Activated CD4-positive, alpha-beta T cell treated with anti-CD3 and anti-CD28 coated beads, Interleukin-2, Interleukin-4, amounts not matched to agents 100 ng/mL and 50 ng/mL, durations not matched to agents 16 hours and 8 hours (primary cell): Measurements from ENCODE around the gene MCTP1.

Experiments used
- DNase-seq: peaks from one replicate; pipeline ENCODE4 v3.0.0-alpha.2; 2020; ENCODE audit warnings: low spot score

Gene MCTP1

DNA sequence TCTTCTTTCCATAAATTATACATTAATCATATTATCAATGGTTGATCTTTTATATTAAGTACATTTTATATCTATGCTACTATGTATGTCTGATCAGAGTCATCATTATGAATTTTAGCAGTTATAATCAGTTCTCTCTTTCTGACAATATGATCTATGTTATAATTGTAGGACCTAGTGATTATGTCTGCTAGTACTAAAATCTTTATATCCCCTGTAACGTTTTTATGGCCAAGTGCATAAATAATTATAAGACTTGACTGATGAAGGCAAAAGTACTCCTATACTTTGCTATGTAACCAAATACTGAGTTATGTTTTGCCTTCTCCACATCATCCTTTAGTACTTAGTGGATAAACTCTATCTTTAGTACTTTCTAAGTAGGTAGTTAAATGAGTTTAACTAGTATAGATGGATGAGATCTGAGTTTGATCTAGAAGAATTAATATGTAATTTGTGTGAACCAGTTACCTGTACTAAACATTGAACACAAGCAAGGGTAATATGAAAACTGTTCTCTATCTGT is 591.0 kb downstream of the MCTP1 start:
- DNase-seq: no peak

DNA sequence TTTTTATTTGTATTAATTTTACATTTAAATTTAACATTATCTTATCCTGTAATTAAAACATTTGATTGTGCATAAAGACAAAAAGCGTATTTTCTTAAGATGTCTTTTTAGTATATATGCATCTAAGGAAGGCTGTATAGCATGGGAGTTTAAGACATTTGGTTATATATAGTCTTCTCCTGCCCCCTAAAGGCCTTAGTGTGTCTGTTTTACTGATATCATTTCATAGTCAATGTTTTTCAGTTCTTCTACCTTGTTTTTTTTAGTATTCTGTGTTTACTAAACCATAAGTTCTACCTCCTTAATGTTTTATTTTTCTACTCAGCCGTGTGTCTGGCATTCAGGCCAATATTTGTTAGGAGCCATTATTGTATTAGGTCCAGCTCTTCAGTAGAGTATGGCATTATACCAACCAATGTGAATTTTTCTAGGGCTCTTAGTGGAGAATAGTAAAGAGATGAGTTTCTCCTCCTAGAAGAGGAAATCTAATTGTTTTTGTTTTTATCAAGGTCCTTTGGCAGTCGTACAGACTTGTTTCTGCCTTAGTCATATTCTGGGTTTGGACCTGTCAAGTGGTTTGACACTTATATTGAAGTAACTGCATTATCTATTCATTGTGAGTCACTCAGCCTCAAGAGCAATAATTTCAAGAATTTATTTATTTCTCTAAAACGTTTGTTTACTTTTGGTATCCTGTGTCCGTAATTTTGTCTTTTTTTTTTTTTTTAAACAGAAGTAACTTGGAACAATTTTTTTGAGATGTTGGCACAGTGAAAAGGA is 591.7 kb downstream of the MCTP1 start:
- DNase-seq: peak; percentile 44

DNA sequence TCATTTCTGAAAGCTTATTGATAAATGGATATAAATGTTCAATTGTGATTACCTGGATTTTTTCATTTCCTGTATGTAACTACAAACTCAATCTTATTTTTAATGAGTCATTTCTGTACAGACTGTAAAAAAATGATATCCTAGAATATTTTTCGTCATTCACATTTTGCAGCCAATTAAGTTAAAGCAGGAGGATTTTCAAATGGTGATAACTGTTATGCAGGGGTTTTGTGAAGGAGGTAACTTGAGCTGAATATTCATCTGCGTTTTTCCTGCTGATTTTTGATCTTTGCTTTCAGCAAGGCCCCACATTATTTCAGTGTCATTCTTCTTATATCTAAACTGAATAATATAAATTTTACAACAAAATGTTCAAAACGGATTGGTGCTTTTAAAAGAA is 592.3 kb downstream of the MCTP1 start:
- no peak for DNase-seq

DNA sequence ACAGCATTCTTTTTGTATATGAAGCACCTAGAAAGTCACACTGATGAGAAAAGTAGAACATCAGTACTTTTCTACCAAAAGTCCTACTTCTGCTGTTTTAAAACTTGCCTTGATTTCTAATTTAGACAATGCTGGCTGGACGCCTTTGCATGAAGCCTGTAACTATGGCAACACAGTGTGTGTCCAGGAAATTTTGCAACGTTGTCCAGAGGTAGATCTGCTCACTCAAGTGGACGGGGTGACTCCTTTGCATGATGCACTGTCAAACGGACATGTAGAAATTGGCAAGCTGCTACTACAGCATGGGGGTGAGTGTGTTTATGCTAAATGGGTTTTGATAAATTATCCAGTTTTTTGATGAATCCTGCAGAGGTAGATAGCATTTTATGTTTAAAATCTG is 592.9 kb downstream of the MCTP1 start:
- no peak for DNase-seq

DNA sequence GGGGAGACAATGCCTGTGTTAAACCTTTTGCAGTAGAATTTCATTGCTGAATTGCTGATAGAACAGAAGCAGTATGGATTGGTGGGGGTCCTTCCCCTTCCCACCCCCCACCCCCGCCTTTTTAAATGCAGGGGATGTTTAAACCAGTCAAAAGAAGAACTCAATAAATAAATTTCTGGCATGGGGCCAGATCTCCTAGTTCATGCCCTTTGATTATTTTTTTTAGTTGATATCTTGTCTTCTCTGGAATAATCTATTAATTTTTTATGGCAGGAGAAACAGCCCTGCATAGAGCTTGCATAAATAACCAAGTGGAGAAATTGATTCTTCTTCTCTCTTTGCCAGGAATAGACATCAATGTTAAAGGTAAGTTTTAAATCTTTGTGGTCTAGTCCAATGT is 593.6 kb downstream of the MCTP1 start:
- DNase-seq: no peak

DNA sequence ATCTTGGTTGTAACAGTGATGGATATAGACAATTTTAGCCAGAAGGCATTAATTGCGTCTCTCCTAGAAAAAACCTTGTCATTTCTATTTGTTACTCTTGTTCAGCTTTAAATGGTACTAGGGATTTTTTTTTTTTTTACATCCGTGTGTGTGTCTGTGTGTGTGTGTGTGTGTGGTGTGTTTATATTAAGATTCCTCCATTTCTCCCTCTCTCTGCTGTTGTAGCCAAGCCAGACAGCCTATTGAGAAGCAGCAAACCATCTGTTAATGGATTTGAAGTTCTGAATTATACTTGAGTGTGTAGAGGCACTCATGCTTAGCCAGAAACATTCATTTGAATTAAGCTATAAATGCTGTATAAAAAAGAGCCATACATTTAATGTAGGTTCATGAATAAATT is 594.1 kb downstream of the MCTP1 start:
- no peak for DNase-seq

DNA sequence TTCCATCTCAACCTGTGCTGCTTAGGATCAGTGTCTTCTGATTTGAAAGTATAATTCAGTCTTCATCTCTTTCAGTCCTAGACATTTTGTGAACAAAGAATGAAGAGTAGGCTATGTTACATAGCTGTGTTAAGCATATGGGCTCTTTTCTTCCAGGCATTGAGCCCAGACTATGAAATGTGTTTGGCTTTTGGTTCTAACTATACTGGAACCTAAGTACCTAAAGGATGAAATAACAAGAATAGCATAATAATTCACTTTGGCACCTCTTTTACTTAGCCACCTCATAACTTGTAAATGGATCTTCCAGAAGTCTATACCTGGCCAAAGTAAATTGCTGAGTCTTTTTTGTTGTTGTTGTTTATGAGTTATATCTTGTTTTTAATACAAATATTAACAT is 595.0 kb downstream of the MCTP1 start:
- no peak for DNase-seq

DNA sequence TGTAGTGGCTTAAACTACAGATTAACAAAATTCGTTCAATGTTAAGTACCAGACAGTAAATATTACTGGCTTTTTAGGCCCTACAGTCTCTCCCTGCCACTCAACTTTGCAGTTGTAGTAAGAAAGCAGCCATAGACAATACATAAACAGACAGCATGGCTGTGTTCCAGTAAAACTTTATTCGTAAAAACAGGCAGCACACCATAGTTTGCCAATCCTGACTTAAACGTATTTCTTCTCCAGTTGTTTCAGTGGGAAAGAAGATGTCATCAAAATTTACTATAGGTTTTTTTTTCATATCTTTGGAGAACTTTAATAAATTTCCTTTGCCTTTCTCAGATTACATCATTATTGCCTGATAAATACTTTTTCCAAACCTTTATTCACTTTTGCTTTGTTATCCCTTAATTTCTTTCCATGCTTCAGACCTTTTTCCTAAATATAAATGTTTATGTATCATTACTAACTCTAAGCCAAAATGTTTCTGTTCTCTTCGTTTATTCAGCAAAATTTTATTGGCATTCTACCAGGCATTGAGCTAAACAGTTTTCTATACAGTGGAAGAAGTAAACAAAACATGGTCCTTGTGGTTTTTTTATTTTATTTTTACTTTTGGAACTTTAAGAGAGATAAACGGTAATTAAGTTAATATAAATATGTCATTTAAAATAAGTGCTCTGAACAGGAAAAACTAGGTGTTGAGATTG is 601.9 kb downstream of the MCTP1 start:
- DNase-seq: no peak

DNA sequence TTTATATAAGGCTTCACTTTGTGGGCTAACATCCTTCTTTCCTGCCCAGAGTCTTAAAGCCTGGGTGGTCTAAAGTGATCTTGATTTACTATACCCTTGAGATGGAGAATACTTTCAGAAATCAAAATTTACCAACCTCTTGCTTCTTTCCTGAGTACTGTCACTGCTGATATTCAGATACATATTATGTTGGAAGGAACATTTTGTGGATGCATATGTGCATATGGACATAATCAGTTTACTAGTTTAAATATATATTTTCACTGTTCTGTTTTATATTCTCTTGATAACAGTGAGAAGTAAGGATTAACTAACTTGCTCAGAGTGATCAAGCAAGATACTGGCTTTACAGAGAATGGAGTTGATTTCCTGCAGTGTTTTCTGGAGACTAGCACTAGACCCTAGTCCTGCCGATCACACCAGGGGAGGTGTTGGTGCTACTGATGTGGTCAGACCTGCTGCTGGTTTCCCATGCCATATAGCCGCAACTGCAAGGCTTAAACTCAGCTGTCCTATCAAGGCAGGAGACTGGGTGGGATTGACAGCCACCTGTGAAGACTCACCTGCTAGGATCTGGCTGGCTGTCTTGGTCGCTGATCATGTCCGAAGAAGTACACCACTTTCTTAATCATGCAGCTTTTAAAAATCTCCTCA is 608.8 kb downstream of the MCTP1 start:
- DNase-seq: no peak

DNA sequence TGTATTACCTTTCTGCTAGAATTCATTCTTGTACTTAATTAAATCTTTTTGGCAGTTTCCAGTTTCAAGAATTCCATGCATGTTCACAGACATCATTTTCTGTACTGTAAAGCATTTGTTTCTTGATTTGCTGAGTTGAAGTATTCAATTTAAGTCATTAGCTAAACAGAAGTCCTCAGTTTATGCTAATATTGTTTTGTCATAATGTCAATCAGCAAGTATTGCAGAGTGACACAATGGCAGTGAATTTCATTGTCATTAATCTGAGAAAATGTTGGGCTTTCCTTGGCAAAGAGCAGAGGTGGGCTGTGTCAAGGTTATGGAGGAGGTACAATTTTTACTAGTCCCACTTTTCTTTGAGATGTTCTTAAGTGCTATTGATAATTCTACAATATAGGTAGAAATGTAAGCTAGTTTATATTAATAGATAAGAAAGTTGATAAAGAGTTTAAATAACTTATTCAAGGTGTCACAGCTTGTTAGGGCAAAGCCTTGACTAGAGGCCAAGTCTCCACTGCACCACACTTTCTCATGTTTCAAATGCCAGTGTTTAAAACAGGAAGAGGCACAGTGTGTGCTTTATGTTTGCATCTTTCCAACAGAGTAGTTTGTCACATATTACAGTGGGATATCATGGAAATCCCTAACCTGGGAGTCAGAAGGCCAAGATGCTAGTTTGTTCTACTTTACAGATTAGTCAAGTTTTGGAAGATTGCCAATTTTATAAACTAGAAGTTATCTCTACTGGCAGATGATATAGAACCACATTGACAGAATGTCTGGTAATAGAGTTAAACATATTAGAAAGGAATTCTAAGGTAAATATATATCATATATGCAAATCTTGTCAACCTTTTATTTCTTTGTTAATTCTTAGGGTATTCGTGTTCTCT is 610.2 kb downstream of the MCTP1 start:
- no peak for DNase-seq

DNA sequence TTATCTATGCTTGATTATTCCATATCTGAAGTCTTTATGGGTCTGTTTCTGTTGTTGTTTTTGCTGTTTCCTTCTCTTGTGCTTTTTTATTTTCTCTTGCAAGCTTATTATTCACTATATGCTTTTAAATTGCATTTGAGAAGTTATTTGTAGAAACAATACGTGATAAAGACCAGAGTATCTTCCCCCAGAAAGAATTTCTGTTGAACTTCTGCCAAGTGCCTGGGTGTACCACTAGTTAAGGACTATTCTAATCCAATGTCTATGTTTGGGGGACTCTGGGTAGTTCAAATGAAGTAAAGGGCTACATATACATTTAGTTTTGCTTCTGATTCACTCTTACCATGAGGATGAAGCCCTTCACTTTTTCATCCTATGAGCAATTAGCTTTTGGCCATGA is 612.1 kb downstream of the MCTP1 start:
- DNase-seq: no peak

DNA sequence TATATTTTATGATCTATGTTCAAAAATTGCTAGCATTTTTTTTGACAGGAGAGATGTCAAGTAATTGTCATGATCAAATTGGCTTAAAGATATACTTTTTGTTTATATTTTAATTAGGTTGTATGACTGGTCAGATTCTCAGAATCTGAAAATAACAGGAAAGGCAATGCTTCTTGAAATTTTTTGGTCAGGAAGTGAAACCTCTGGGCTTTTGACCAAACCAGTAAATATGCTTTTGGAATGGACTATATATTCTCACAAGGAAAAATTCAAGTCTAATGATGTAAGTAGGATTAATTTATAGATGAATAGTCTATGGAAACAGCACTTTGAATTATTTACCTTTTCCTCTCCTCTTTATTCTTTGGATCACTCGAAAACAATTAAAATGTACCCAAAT is 614.2 kb downstream of the MCTP1 start:
- DNase-seq: no peak

DNA sequence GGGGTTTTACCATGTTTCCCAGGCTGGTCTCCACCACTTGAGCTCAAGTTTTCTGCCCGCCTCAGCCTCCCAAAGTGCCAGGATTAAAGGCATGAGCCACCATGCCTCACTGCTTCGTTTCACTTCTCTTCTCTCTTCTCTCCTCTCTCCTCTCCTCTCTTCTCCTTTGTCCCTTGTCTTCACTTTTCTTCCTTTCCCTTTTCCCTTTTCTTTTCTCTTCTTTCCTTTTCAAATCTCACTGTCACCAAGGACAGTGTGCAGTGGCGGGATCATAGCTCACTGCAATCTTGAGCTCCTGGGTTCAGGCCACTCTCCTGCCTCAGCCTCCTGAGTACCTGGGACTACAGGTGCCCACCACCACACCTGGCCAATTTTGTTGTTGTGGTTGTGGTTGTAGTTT is 617.0 kb downstream of the MCTP1 start:
- DNase-seq: no peak

DNA sequence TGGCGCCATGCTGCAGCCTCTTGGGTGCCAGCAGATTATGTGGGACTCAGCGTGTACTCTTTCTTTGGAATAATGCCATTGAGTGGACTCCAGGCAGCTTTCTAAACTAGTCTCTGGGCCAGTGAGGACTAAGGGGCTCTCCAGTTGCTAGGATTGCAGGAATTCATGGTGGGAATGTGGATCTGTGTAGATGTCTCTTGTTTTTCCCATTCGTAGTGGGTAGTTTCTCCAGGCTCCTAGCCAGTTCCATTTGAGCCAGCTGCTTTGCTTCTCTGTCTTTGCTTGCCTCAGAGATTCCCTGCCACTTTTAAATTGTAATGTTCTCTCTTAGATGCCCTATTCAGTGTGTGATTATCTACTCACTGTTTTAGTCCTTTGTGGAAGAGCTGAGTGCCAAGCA is 623.8 kb downstream of the MCTP1 start:
- DNase-seq: no peak

DNA sequence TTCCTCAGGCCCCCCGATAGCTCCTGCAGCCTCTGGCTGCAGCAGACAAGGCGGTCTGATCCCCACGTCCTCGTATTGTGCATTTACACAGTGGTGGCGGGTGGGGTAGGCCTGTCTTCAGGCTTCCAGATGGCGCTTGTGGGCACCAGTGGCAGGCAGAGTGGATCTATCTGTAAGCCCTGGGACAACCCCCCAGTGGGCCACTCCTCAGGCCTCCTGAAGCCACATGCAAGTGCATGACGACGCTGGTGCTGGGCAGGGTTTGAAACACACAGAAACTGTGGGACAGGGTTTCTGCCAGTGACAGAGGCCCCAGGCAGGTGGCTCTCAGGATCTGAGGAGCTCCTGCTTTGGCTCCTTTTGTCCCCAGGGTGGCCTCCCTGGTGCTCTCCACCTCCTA is 624.4 kb downstream of the MCTP1 start:
- no peak for DNase-seq

DNA sequence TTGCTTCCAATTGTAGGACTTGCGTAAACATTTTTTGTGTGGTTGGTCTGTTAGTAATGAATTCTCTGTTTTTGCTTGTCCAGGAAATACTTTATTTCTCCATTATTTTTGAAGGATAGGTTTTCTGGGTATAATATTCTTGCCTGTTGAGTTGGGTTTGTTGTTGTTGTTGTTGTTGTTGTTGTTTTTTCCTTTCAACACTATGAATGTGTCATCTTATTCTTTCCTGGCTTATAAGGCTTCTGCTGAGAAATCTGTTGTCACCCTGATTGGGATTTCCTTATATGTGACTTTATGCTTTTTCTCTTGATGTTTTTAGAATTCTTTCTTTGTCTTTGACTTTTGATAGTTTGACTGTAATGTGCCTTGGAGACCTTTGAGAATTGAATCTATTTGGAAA is 626.6 kb downstream of the MCTP1 start:
- DNase-seq: no peak
